ENCODE data around the gene INHBB. TPM values are rescaled to one million over a fixed set of nuclear protein-coding genes. Genes with fewer than 3 reads are reported as not detected.

Gene INHBB
- total RNA-seq, 2 donors from 2014 or later: 3.6 to 7.9 TPM

GRCh38 chr2:120343433-120344105 lies 2.4 kb upstream of the INHBB start:
- peaks cover 39% of the 10 kb centered on the region for H3K4me1 ChIP-seq
- intact Hi-C loops (cut with DNase I): loop anchor here (5.0 kb wide), 1 partner anchor 329 kb away; no protein-coding TSS in a partner anchor
- TF ChIP-seq POLR2A (IDR thresholded peaks at IDR 0.05) (no peak), CTCF (IDR thresholded peaks at IDR 0.05) (peak; percentile 69 to 95 (median 90))
- WGBS, 2 donors: 3 to 5% methylated on average over 8 to 43 of the region's 43 CpGs
- ATAC-seq (peak; percentile 79), DNase-seq (peak; percentile 84 to 89 (median 86))
- H3K9me3 ChIP-seq: no peaks in the 10 kb centered on the region
- peaks cover 0 to 32% of the 10 kb centered on the region in 2 donors for H3K27me3 ChIP-seq
- no peak overlapping the region for H3K27ac ChIP-seq
- H3K36me3 ChIP-seq (replicated peaks in 1 of 2; ENCODE audit: insufficient read depth in 1 of 2, low read depth in 2 of 2): no peaks in the 10 kb centered on the region
- H3K4me3 ChIP-seq: no peak overlapping the region

- intact Hi-C loops (cut with DNase I): loop anchor here (5.0 kb wide), 1 partner anchor 328 kb away; no protein-coding TSS in a partner anchor
- H3K27me3 ChIP-seq: peaks cover 0 to 32% of the 10 kb centered on the region in 2 donors
- H3K36me3 ChIP-seq (replicated peaks in 1 of 2; ENCODE audit: insufficient read depth in 1 of 2, low read depth in 2 of 2): no peaks in the 10 kb centered on the region
- peak in 2 of 4 donors; percentile 30 to 33 for DNase-seq
- peak; percentile 10 for ATAC-seq
- TF ChIP-seq POLR2A (IDR thresholded peaks at IDR 0.05): no peak
- TF ChIP-seq CTCF (IDR thresholded peaks at IDR 0.05): peak in 2 of 7 experiments; percentile 21 to 27
- no peak overlapping the region for H3K4me3 ChIP-seq
- 4 to 9% methylated on average over 21 to 64 of the region's 75 CpGs for WGBS, 2 donors
- H3K9me3 ChIP-seq: no peaks in the 10 kb centered on the region
- H3K27ac ChIP-seq: peak overlapping the region in 1 of 4 donors; percentile 30
- H3K4me1 ChIP-seq: peaks cover 39% of the 10 kb centered on the region
Observed at GRCh38 chr2:120344214-120344975, 1.5 kb upstream of the INHBB start.

GRCh38 chr2:120344976-120345581 lies 857 bp upstream of the INHBB start:
- peak overlapping the region in 1 of 4 donors; percentile 30 for H3K27ac ChIP-seq
- ATAC-seq (peak; percentile 21), DNase-seq (no peak)
- WGBS, 2 donors: 1 to 20% methylated on average over 2 to 85 of the region's 90 CpGs
- no peaks in the 10 kb centered on the region for H3K9me3 ChIP-seq
- TF ChIP-seq POLR2A (IDR thresholded peaks at IDR 0.05) (no peak), CTCF (IDR thresholded peaks at IDR 0.05) (no peak)
- H3K36me3 ChIP-seq (replicated peaks in 1 of 2; ENCODE audit: insufficient read depth in 1 of 2, low read depth in 2 of 2): no peaks in the 10 kb centered on the region
- peaks cover 0 to 32% of the 10 kb centered on the region in 2 donors for H3K27me3 ChIP-seq
- no peak overlapping the region for H3K4me3 ChIP-seq
- intact Hi-C loops (cut with DNase I): loop anchor here (5.0 kb wide), 1 partner anchor 327 kb away; no protein-coding TSS in a partner anchor
- H3K4me1 ChIP-seq: peaks cover 39% of the 10 kb centered on the region

GRCh38 chr2:120345608-120346007 lies 328 bp upstream of the INHBB start:
- 0 to 1% methylated on average over 3 to 48 of the region's 62 CpGs for WGBS, 2 donors
- no peak for TF ChIP-seq CTCF (IDR thresholded peaks at IDR 0.05)
- TF ChIP-seq POLR2A (IDR thresholded peaks at IDR 0.05): no peak
- peaks cover 39% of the 10 kb centered on the region for H3K4me1 ChIP-seq
- intact Hi-C loops (cut with DNase I): no loop called here
- no peak overlapping the region for H3K4me3 ChIP-seq
- H3K27ac ChIP-seq: no peak overlapping the region
- ATAC-seq (no peak), DNase-seq (no peak)
- H3K9me3 ChIP-seq: no peaks in the 10 kb centered on the region
- peaks cover 0 to 32% of the 10 kb centered on the region in 2 donors for H3K27me3 ChIP-seq
- H3K36me3 ChIP-seq (replicated peaks in 1 of 2; ENCODE audit: insufficient read depth in 1 of 2, low read depth in 2 of 2): no peaks in the 10 kb centered on the region
